Natural killer cell (primary cell): ENCODE measurements around the gene HIP1. TPM values are rescaled to one million over a fixed set of nuclear protein-coding genes. Genes with fewer than 3 reads are reported as not detected.

Experiments
- ATAC-seq, 3 donors: fragments of 150-1000 bp in 2 of 3; fragments of 200-7000 bp in 1 of 3; cut with Tn5 transposase; 1 replicate in 1 of 3; 2 replicates in 2 of 3; pipeline ENCODE4 v1.10.0; 2021; ENCODE audit warnings: mild to moderate bottlenecking in 2 of 3, moderate library complexity in 2 of 3
- DNase-seq, 2 donors: peaks; one replicate each; pipeline versions ENCODE4 v3.0.0 to v3.0.0-alpha.2; 2013 to 2021; ENCODE audit warnings: mixed read lengths in 1 of 2
- H3K27ac ChIP-seq: one replicate; pipeline ENCODE4 v1.5.1; 2013; ENCODE audit warnings: mild to moderate bottlenecking, low read length
- H3K27me3 ChIP-seq: one replicate; pipeline ENCODE4 v1.6.1; 2013; ENCODE audit warnings: low read length; ENCODE audit not compliant: control insufficient read depth, insufficient read depth
- H3K36me3 ChIP-seq: one replicate; pipeline ENCODE4 v1.6.1; 2013; ENCODE audit warnings: low read length; ENCODE audit not compliant: control insufficient read depth, insufficient read depth
- H3K4me1 ChIP-seq: one replicate; pipeline ENCODE4 v1.6.1; 2013; ENCODE audit warnings: low read length; ENCODE audit not compliant: control insufficient read depth, insufficient read depth
- H3K4me3 ChIP-seq: one replicate; pipeline ENCODE4 v1.5.1; 2013; ENCODE audit warnings: low read length
- H3K9me3 ChIP-seq: one replicate; pipeline ENCODE4 v1.6.1; 2013; ENCODE audit warnings: low read length; ENCODE audit not compliant: control insufficient read depth, insufficient read depth
- H3K27ac Mint-ChIP-seq, 2 donors: one replicate each; pipeline ENCODE4 v1.8.0; 2022; ENCODE audit warnings: mild to moderate bottlenecking in 2 of 2, mixed read lengths in 2 of 2, moderate library complexity in 1 of 2
- H3K27me3 Mint-ChIP-seq, 2 donors: one replicate each; pipeline ENCODE4 v1.8.0; 2022; ENCODE audit warnings: low read depth in 2 of 2, mixed read lengths in 2 of 2
- H3K36me3 Mint-ChIP-seq: one replicate; pipeline ENCODE4 v1.8.0; 2022; ENCODE audit warnings: mixed read lengths
- H3K4me1 Mint-ChIP-seq, 2 donors: one replicate each; pipeline ENCODE4 v1.8.0; 2022; ENCODE audit warnings: mixed read lengths in 2 of 2
- H3K4me3 Mint-ChIP-seq: one replicate; pipeline ENCODE4 v1.8.0; 2022; ENCODE audit warnings: mild to moderate bottlenecking, moderate library complexity, mixed read lengths
- H3K9me3 Mint-ChIP-seq, 2 donors: one replicate each; pipeline ENCODE4 v1.8.0; 2022; ENCODE audit warnings: mixed read lengths in 2 of 2
- WGBS: methylation state at CpG from one replicate; pipeline ENCODE4 v1.1.7; 2013; ENCODE audit warnings: missing lambda C conversion rate; ENCODE audit not compliant: insufficient coverage; 5-methylcytosine and 5-hydroxymethylcytosine counted together
- intact Hi-C: fragments of 100-400 bp; cut with micrococcal nuclease; formaldehyde crosslinking; loops from one replicate; pipeline ENCODE4 v1.14.2; 2022
- total RNA-seq, 4 donors: library from RNA; stranded (reverse); fragments of 120-200 nt in 1 of 4; gene quantifications; one replicate each; pipeline versions ENCODE4 v1.2.3 to v1.2.4, GENCODE V29; 2013 to 2022
- TF ChIP-seq, protein P1 (sequence below): fragments of 200-600 bp; IDR thresholded peaks from one replicate; pipeline ENCODE4 v1.8.0; 2022; ENCODE audit warnings: antibody characterized with exemption

The HIP1 gene
- total RNA-seq, 3 donors from 2014 or later (not counting 1 experiment from before 2014, with no cell fraction given), result 17.1 to 27.9 (median 23.1) TPM

DNA sequence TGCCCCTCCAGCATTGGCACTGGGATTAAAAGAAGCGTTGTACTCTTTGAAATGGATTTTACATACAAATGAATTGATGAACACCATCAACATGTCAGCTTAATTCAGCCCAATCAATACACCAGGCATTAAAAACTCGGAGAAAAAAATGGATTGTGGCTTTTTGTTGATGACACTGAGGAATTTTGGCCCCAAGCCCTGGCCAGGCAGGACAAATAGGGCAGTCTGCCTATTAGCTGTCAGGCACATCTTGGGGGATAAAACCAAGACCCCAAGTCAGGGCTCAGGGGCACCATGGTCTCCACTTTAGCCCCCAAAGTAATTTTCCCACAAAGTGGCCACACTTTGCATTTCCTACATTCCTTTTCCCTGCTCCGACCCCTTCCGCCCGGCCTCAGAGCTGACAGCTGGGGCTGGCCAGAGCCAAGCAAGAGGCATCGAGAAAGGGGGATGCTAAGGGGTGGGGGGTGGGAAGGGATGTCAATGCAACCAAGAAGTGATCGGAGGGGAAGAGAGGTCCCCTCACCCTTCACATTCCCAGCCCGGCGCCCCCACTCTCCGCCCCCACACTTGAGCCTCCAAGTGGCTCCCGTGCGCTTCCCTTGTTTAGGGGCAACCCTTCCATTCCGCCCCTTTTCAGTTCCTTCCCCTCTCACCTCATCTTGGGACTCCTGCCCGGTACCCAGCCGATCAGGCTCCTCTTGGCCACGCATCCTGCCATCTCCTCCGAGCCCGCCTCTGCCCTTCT is 711 bp downstream of the HIP1 start:
- Mint-ChIP-seq H3K36me3 (no peaks in the 10 kb centered on the region), H3K4me3 (peak overlapping the region; percentile 100), H3K27me3 (peaks cover 3 to 19% of the 10 kb centered on the region in 2 donors), H3K4me1 (peaks cover 28 to 37% of the 10 kb centered on the region in 2 donors), H3K27ac (peak overlapping the region; percentile 95 to 97), H3K9me3 (no peaks in the 10 kb centered on the region)
- intact Hi-C loops, result loop anchor here (5.0 kb wide), 1 partner anchor 121 kb away; no protein-coding TSS in a partner anchor
- Histone ChIP-seq H3K27me3 (no peaks in the 10 kb centered on the region), H3K27ac (peak overlapping the region; percentile 83), H3K36me3 (no peaks in the 10 kb centered on the region), H3K9me3 (no peaks in the 10 kb centered on the region), H3K4me1 (peaks cover 29% of the 10 kb centered on the region), H3K4me3 (peak overlapping the region; percentile 96)
- WGBS, result 16% methylated on average over 16 of the region's 18 CpGs
- TF ChIP-seq, protein P1, sequence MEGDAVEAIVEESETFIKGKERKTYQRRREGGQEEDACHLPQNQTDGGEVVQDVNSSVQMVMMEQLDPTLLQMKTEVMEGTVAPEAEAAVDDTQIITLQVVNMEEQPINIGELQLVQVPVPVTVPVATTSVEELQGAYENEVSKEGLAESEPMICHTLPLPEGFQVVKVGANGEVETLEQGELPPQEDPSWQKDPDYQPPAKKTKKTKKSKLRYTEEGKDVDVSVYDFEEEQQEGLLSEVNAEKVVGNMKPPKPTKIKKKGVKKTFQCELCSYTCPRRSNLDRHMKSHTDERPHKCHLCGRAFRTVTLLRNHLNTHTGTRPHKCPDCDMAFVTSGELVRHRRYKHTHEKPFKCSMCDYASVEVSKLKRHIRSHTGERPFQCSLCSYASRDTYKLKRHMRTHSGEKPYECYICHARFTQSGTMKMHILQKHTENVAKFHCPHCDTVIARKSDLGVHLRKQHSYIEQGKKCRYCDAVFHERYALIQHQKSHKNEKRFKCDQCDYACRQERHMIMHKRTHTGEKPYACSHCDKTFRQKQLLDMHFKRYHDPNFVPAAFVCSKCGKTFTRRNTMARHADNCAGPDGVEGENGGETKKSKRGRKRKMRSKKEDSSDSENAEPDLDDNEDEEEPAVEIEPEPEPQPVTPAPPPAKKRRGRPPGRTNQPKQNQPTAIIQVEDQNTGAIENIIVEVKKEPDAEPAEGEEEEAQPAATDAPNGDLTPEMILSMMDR, result no peak
- DNase-seq, result no peak
- ATAC-seq, result no peak

DNA sequence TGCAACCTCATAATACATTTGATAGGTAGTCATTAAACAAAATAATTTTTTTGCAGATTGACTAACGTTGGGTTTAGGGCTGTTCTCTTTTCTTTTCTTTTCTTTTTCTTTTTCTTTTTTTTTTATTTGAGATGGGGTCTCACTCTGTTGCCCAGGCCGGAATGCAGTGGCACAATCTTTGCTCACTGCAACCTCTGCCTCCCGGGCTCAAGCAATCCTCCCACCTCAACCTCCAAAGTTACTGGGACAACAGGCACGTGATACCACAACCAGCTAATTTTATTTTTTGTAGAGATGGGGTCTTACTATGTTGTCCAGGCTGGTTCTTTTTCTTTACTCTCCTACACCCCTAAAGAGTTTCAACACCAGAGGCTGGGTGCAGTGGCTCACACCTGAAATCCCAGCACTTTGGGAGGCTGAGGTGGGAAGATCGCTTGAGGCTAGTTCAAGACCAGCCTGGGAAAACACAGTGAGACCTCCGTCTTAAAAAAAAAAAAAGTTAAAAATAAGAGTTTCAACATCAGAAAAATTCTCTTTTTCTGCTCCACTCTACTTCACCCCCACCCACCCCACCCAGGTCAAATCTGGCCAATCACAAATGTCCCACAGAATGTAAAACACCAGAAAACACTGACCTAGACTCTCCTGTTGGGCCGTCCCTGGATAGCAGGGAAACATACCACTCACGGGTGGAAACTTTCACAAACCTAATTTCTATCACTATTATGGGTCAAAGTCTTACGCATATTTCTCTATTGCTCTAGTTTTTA is 3.0 kb downstream of the HIP1 start:
- Mint-ChIP-seq H3K9me3 (no peaks in the 10 kb centered on the region), H3K4me1 (peaks cover 45 to 56% of the 10 kb centered on the region in 2 donors), H3K27me3 (peaks cover 1 to 19% of the 10 kb centered on the region in 2 donors), H3K27ac (no peak overlapping the region), H3K36me3 (no peaks in the 10 kb centered on the region), H3K4me3 (no peak overlapping the region)
- DNase-seq, result no peak
- H3K4me3 ChIP-seq, result no peak overlapping the region
- intact Hi-C loops, result loop anchor here (5.0 kb wide), 1 partner anchor 118 kb away; no protein-coding TSS in a partner anchor
- ATAC-seq, result no peak
- no peaks in the 10 kb centered on the region for H3K36me3 ChIP-seq
- TF ChIP-seq, protein P1, result no peak
- WGBS, result 94% methylated on average over 7 of the region's 9 CpGs
- no peak overlapping the region for H3K27ac ChIP-seq
- no peaks in the 10 kb centered on the region for H3K9me3 ChIP-seq
- H3K4me1 ChIP-seq, result peaks cover 46% of the 10 kb centered on the region
- H3K27me3 ChIP-seq, result no peaks in the 10 kb centered on the region

DNA sequence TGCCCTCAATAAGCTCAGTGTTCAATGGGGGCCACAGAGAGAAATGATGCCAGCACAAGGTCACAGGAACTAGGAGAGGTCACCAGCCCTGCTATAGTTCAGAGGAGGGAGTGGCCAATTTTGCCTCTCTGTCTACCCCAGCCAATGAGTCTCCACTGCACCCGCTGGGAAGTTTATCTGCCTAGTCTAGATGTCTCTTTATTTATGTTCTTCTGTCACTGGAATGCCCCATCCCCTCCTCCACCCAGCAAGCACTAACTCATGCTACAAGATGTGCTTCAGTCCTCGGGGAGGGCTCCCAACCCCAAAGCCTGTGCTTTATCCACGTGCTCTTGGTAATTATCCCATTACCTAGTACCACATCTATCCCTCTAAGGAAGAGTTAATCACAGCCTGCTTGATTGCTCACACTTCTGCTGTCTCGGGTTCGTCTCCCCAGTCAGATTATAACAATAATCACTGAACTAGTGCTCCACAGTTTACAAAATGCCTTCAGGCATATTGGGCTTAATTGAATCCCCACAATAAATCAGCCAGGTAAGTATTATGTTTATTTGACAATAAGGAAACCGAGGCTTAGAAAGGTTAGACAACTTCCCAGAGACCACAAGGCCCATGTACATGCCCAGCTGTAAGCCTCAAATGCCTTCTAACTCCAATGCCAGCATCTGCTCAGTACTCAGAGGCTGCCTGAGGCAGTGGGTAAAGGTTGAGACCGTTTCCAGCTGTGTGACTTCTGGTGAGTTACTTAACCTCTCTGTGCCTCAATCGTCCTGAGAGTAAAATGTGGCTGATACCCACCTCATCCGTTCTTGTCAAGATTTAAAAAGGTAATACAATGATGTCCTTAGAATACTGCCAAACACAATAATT is 3.9 kb downstream of the HIP1 start:
- Mint-ChIP-seq H3K4me1 (peaks cover 45 to 57% of the 10 kb centered on the region in 2 donors), H3K4me3 (no peak overlapping the region), H3K9me3 (no peaks in the 10 kb centered on the region), H3K27me3 (peaks cover 2 to 17% of the 10 kb centered on the region in 2 donors), H3K27ac (no peak overlapping the region), H3K36me3 (no peaks in the 10 kb centered on the region)
- Histone ChIP-seq H3K27me3 (no peaks in the 10 kb centered on the region), H3K4me1 (peaks cover 50% of the 10 kb centered on the region), H3K9me3 (no peaks in the 10 kb centered on the region), H3K36me3 (no peaks in the 10 kb centered on the region), H3K27ac (no peak overlapping the region), H3K4me3 (no peak overlapping the region)
- no peak for DNase-seq
- WGBS, result 89% methylated on average over 7 of the region's 9 CpGs
- intact Hi-C loops, result loop anchor here (5.0 kb wide), 1 partner anchor 118 kb away; no protein-coding TSS in a partner anchor
- ATAC-seq, result no peak
- TF ChIP-seq, protein P1, result no peak
